ENCODE data around the gene GAS2L1. TPM values are rescaled to one million over a fixed set of nuclear protein-coding genes. Genes with fewer than 3 reads are reported as not detected.
A peak's percentile ranks its signal among the peaks of the same experiment; 100 is the strongest.
"Not testable (repeated sequence)": the region's sequence is repeated elsewhere in the genome, so short reads cannot be mapped to it uniquely, and the experiment has no call there.

Gene GAS2L1
- total and polyA plus RNA-seq, 11 donors = 12.0 to 48.3 (median 18.0) TPM

- peak in 2 of 5 donors; percentile 31 to 54 for DNase-seq
- H3K36me3 ChIP-seq = peaks cover 0 to 100% (median 100%) of the 10 kb centered on the region in 9 donors
- no peak overlapping the region for H3K27ac ChIP-seq
- H3K27me3 ChIP-seq = no peaks in the 10 kb centered on the region
- intact Hi-C loops (cut with DNase I) = loop anchor here in 1 of 10 donors (5.0 kb wide), 1 partner anchor 45 kb away; the partner anchor contains the start of gene GAS2L1
- TF ChIP-seq CTCF (IDR thresholded peaks at IDR 0.05) (no peak), POLR2A (IDR thresholded peaks at IDR 0.05) (no peak)
- H3K4me3 ChIP-seq = no peak overlapping the region
- H3K9me3 ChIP-seq = no peaks in the 10 kb centered on the region
- peak in 1 of 4 donors; percentile 18 for ATAC-seq
- peaks cover 0 to 6% (median 1%) of the 10 kb centered on the region in 12 donors for H3K4me1 ChIP-seq
- WGBS, 4 donors = 50 to 81% (median 76%) methylated on average over 9 of the region's 9 CpGs
These were observed 45.4 kb downstream of the GAS2L1 start for GRCh38 chr22:29351891-29352290.

GRCh38 chr22:29352778-29353177 is 46.3 kb downstream of the GAS2L1 start:
- peaks cover 0 to 100% (median 98%) of the 10 kb centered on the region in 9 donors for H3K36me3 ChIP-seq

GRCh38 chr22:29353286-29353685 is 46.8 kb downstream of the GAS2L1 start:
- Histone ChIP-seq H3K9me3 (no peaks in the 10 kb centered on the region), H3K4me3 (no peak overlapping the region), H3K36me3 (peaks cover 0 to 100% (median 98%) of the 10 kb centered on the region in 9 donors), H3K27me3 (no peaks in the 10 kb centered on the region), H3K27ac (no peak overlapping the region), H3K4me1 (no peaks in the 10 kb centered on the region)
- 85 to 92% (median 91%) methylated on average over 11 of the region's 11 CpGs for WGBS, 4 donors
- DNase-seq (no peak), ATAC-seq (no peak)
- TF ChIP-seq CTCF (IDR thresholded peaks at IDR 0.05) = no peak
- no peak for TF ChIP-seq POLR2A (IDR thresholded peaks at IDR 0.05)
- intact Hi-C loops (cut with DNase I) = loop anchor here in 1 of 10 donors (5.0 kb wide), 1 partner anchor 46 kb away; the partner anchor contains the start of gene GAS2L1

More at GRCh38 chr22:29352778-29353177, 46.3 kb downstream of the GAS2L1 start:
- ATAC-seq (no peak), DNase-seq (peak in 1 of 5 donors; percentile 14)
- H3K4me3 ChIP-seq = no peak overlapping the region
- H3K27ac ChIP-seq = no peak overlapping the region
- no peak for TF ChIP-seq POLR2A (IDR thresholded peaks at IDR 0.05)
- no peak for TF ChIP-seq CTCF (IDR thresholded peaks at IDR 0.05)
- H3K9me3 ChIP-seq = no peaks in the 10 kb centered on the region
- WGBS, 4 donors = 87 to 95% (median 94%) methylated on average over 9 of the region's 9 CpGs
- no peaks in the 10 kb centered on the region for H3K27me3 ChIP-seq
- no peaks in the 10 kb centered on the region for H3K4me1 ChIP-seq
- intact Hi-C loops (cut with DNase I) = loop anchor here in 1 of 10 donors (5.0 kb wide), 1 partner anchor 45 kb away; the partner anchor contains the start of gene GAS2L1

- Histone ChIP-seq H3K27ac (no peak overlapping the region), H3K36me3 (peaks cover 0 to 100% (median 98%) of the 10 kb centered on the region in 9 donors), H3K9me3 (no peaks in the 10 kb centered on the region), H3K4me1 (no peaks in the 10 kb centered on the region), H3K27me3 (no peaks in the 10 kb centered on the region), H3K4me3 (no peak overlapping the region)
- intact Hi-C loops (cut with DNase I) = loop anchor here in 1 of 10 donors (5.0 kb wide), 1 partner anchor 47 kb away; the partner anchor contains the start of gene GAS2L1
- ATAC-seq (no peak), DNase-seq (no peak)
- WGBS, 4 donors = 88 to 97% (median 94%) methylated on average over 5 to 8 of the region's 8 CpGs
- no peak for TF ChIP-seq CTCF (IDR thresholded peaks at IDR 0.05)
- no peak for TF ChIP-seq POLR2A (IDR thresholded peaks at IDR 0.05)
These were observed 47.4 kb downstream of the GAS2L1 start for GRCh38 chr22:29353860-29354259.

- ATAC-seq, H3K4me3 ChIP-seq, H3K9me3 ChIP-seq, H3K27me3 ChIP-seq, H3K27ac ChIP-seq: not testable (repeated sequence)
- peak in 1 of 5 donors; percentile 3 for DNase-seq
- Histone ChIP-seq H3K4me1 (peaks cover 0 to 11% (median 4%) of the 10 kb centered on the region in 12 donors), H3K36me3 (peaks cover 0 to 88% (median 69%) of the 10 kb centered on the region in 9 donors)
- WGBS, 4 donors = 95 to 98% (median 96%) methylated on average over 12 of the region's 12 CpGs
- intact Hi-C loops (cut with DNase I) = loop anchor here in 4 of 10 donors (5.0 kb wide), 2 partner anchors 50 to 55 kb away; partner anchors contain the start of gene GAS2L1 (in 3 of the 4)
These were observed 50.9 kb downstream of the GAS2L1 start for GRCh38 chr22:29357193-29357890.

Measured in heart left ventricle (tissue), 16 donors.